Measurements from ENCODE around the gene ZNHIT2.

ZNHIT2 gene

GRCh38 chr11:65134240-65134951, 16.9 kb upstream of the ZNHIT2 start, which contains the start of gene SYVN1:
Gene SYVN1, minus strand, starts transcription at chr11:65134519. Its CDS starts 918 bp downstream, at chr11:65133601.
- peak; percentile 88 for DNase-seq (ENCODE audit: low spot score)

- DNase-seq (ENCODE audit: low spot score): no peak
These were observed 16.2 kb upstream of the ZNHIT2 start for GRCh38 chr11:65133724-65134123.

- DNase-seq (ENCODE audit: low spot score): peak; percentile 32
These were observed 15.6 kb upstream of the ZNHIT2 start for GRCh38 chr11:65132988-65133700.

GRCh38 chr11:65132238-65132987, 14.9 kb upstream of the ZNHIT2 start:
- DNase-seq (ENCODE audit: low spot score): no peak

GRCh38 chr11:65131895-65132237, 14.4 kb upstream of the ZNHIT2 start:
- DNase-seq (ENCODE audit: low spot score): no peak

- DNase-seq (ENCODE audit: low spot score): no peak
These were observed 13.9 kb upstream of the ZNHIT2 start for GRCh38 chr11:65131417-65131776.

GRCh38 chr11:65130631-65131416, 13.3 kb upstream of the ZNHIT2 start:
- DNase-seq (ENCODE audit: low spot score): no peak

GRCh38 chr11:65129649-65130441, 12.3 kb upstream of the ZNHIT2 start:
- no peak for DNase-seq (ENCODE audit: low spot score)

GRCh38 chr11:65128182-65129145, 11.0 kb upstream of the ZNHIT2 start:
- DNase-seq (ENCODE audit: low spot score): no peak

GRCh38 chr11:65127473-65128181, 10.1 kb upstream of the ZNHIT2 start:
- no peak for DNase-seq (ENCODE audit: low spot score)

- no peak for DNase-seq (ENCODE audit: low spot score)
These were observed 9.2 kb upstream of the ZNHIT2 start for GRCh38 chr11:65126624-65127274.

- no peak for DNase-seq (ENCODE audit: low spot score)
These were observed 7.9 kb upstream of the ZNHIT2 start for GRCh38 chr11:65125197-65126056.

- no peak for DNase-seq (ENCODE audit: low spot score)
These were observed 7.1 kb upstream of the ZNHIT2 start for GRCh38 chr11:65124480-65125196.

GRCh38 chr11:65121865-65122696, 4.6 kb upstream of the ZNHIT2 start, which contains the start of the genes FAU and MRPL49:
Gene FAU, minus strand, starts transcription at chr11:65122134. Its CDS starts 321 bp downstream, at chr11:65121813.
Gene MRPL49, plus strand, starts transcription at chr11:65122321. Its CDS starts 26 bp downstream, at chr11:65122347.
- peak; percentile 98 for DNase-seq (ENCODE audit: low spot score)

GRCh38 chr11:65121447-65121864, 4.0 kb upstream of the ZNHIT2 start:
- DNase-seq (ENCODE audit: low spot score): no peak

GRCh38 chr11:65120831-65121230, 3.3 kb upstream of the ZNHIT2 start:
- DNase-seq (ENCODE audit: low spot score): no peak

Measured in CD4-positive, alpha-beta T cell treated with Interleukin-6 at 100 ng/mL for 8 hours (primary cell).